Right lobe of liver (tissue), 6 donors: Measurements from ENCODE around the gene RUNX2. TPM values are rescaled to one million over a fixed set of nuclear protein-coding genes. Genes with fewer than 3 reads are reported as not detected.
A peak's percentile ranks its signal among the peaks of the same experiment; 100 is the strongest.

Experiments used
- ATAC-seq, 4 donors: fragments of 200-7000 bp; cut with Tn5 transposase; one replicate each; pipeline ENCODE4 v1.9.1; 2020; ENCODE audit warnings: mild to moderate bottlenecking in 4 of 4, moderate library complexity in 4 of 4
- DNase-seq, 3 donors: peaks; one replicate each; pipeline ENCODE4 v3.0.0-alpha.2; 2020
- H3K27ac ChIP-seq, 3 donors: fragments of 200-600 bp; one replicate each; pipeline ENCODE4 v1.8.0; 2022
- H3K27me3 ChIP-seq, 2 donors: fragments of 200-600 bp; one replicate each; pipeline ENCODE4 v1.8.0; 2022
- H3K36me3 ChIP-seq, 4 donors: fragments of 200-600 bp; sonication (generic) in 1 of 4; one replicate each; pipeline versions ENCODE4 v1.5.1 to v1.8.0; 2017 to 2022; ENCODE audit warnings: control low read depth in 1 of 4
- H3K4me1 ChIP-seq, 4 donors: fragments of 200-600 bp; sonication (generic) in 1 of 4; one replicate each; pipeline versions ENCODE4 v1.5.1 to v1.8.0; 2017 to 2022; ENCODE audit warnings: control low read depth in 1 of 4
- H3K4me3 ChIP-seq, 3 donors: fragments of 200-600 bp; one replicate each; pipeline ENCODE4 v1.8.0; 2022
- H3K9me3 ChIP-seq, 4 donors: fragments of 200-600 bp; sonication (generic) in 1 of 4; one replicate each; pipeline versions ENCODE4 v1.5.1 to v1.8.0; 2017 to 2022; ENCODE audit warnings: control low read depth in 1 of 4
- CTCF ChIP-seq, 4 donors: fragments of 200-600 bp in 3 of 4; fragments of 450-650 bp in 1 of 4; IDR thresholded peaks; one replicate each; pipeline versions ENCODE4 v1.5.1 to v1.8.0; 2016 to 2022; ENCODE audit warnings: antibody characterized with exemption in 4 of 4, mild to moderate bottlenecking in 2 of 4
- POLR2A ChIP-seq: fragments of 450-650 bp; IDR thresholded peaks from one replicate; pipeline ENCODE4 v1.6.1; 2017; ENCODE audit warnings: antibody characterized with exemption, mild to moderate bottlenecking
- WGBS: methylation state at CpG from one replicate; pipeline ENCODE4 v1.1.6; 2018; ENCODE audit warnings: low coverage, low lambda C conversion rate; ENCODE audit not compliant: insufficient coverage; ENCODE audit errors: missing lambda C conversion rate; 5-methylcytosine and 5-hydroxymethylcytosine counted together
- intact Hi-C, 2 donors: fragments of 100-400 bp; cut with DNase I; formaldehyde crosslinking; loops; one replicate each; pipeline versions ENCODE4 v1.11.2 to v1.14.1; 2022
- total RNA-seq, 6 experiments: library from RNA; depleted of rRNA in 2 of 6; stranded (reverse); fragments of >200 nt in 2 of 6; fragmentation: NEBNext Ultra II Directional in 3 of 6; extraction: Animal tissue kit (Norgen Biotek cat#: 25700) in 3 of 6; gene quantifications; one replicate each; pipeline versions ENCODE4 v1.1.0 to v1.2.4, GENCODE V29; 2016 to 2023
- donor health status: DM: no; HTN: yes; CAD: no.
- donor health status: DM: no; HTN: no; CAD: no.
- donor health status: DM: no; HTN: no; CAD: no.
- donor health status: DM: no; HTN: yes; CAD: no.
- donor health status: DM: no; HTN: yes; CAD: no.

Gene RUNX2
- total RNA-seq, 6 experiments from 2014 or later: 0.15 to 0.80 (median 0.43) TPM

- DNase-seq (peak in 2 of 3 donors; percentile 53 to 57), ATAC-seq (peak; percentile 46 to 64 (median 56))
- H3K4me1 ChIP-seq: peaks cover 0 to 6% (median 3%) of the 10 kb centered on the region in 4 donors
- intact Hi-C loops: no loop called here
- peak overlapping the region; percentile 82 to 91 (median 83) for H3K4me3 ChIP-seq
- no peaks in the 10 kb centered on the region for H3K9me3 ChIP-seq
- 2% methylated on average over 8 of the region's 21 CpGs for WGBS
- no peaks in the 10 kb centered on the region for H3K27me3 ChIP-seq
- peak overlapping the region; percentile 87 to 96 (median 95) for H3K27ac ChIP-seq
- H3K36me3 ChIP-seq: no peaks in the 10 kb centered on the region
- TF ChIP-seq POLR2A (no peak), CTCF (IDR thresholded peaks at IDR 0.05) (no peak)
Observed at GRCh38 chr6:45378334-45378926, 50.3 kb downstream of the RUNX2 start.

- no peak for TF ChIP-seq POLR2A
- no peak for TF ChIP-seq CTCF (IDR thresholded peaks at IDR 0.05)
- Histone ChIP-seq H3K27me3 (peaks cover 0 to 5% of the 10 kb centered on the region in 2 donors), H3K9me3 (no peaks in the 10 kb centered on the region), H3K27ac (no peak overlapping the region), H3K4me3 (no peak overlapping the region), H3K36me3 (no peaks in the 10 kb centered on the region), H3K4me1 (peaks cover 0 to 6% (median 3%) of the 10 kb centered on the region in 4 donors)
- no peak for DNase-seq
- intact Hi-C loops: no loop called here
- 71% methylated on average over 2 of the region's 2 CpGs for WGBS
- ATAC-seq: no peak
Observed at GRCh38 chr6:45382391-45382790, 54.3 kb downstream of the RUNX2 start.

- Histone ChIP-seq H3K4me1 (no peaks in the 10 kb centered on the region), H3K9me3 (no peaks in the 10 kb centered on the region), H3K4me3 (no peak overlapping the region), H3K36me3 (no peaks in the 10 kb centered on the region), H3K27me3 (peaks cover 0 to 5% of the 10 kb centered on the region in 2 donors), H3K27ac (no peak overlapping the region)
- TF ChIP-seq POLR2A (no peak), CTCF (IDR thresholded peaks at IDR 0.05) (no peak)
- 77% methylated on average over 3 of the region's 3 CpGs for WGBS
- ATAC-seq (no peak), DNase-seq (no peak)
- intact Hi-C loops: no loop called here
Observed at GRCh38 chr6:45386501-45386900, 58.4 kb downstream of the RUNX2 start.

GRCh38 chr6:45387236-45387635, 59.1 kb downstream of the RUNX2 start:
- WGBS: 90% methylated on average over 5 of the region's 5 CpGs
- H3K36me3 ChIP-seq: no peaks in the 10 kb centered on the region
- intact Hi-C loops: no loop called here
- no peak for ATAC-seq
- TF ChIP-seq POLR2A (no peak), CTCF (IDR thresholded peaks at IDR 0.05) (no peak)
- H3K4me1 ChIP-seq: no peaks in the 10 kb centered on the region
- no peak overlapping the region for H3K4me3 ChIP-seq
- no peak for DNase-seq
- H3K27ac ChIP-seq: no peak overlapping the region
- no peaks in the 10 kb centered on the region for H3K9me3 ChIP-seq
- H3K27me3 ChIP-seq: peaks cover 0 to 5% of the 10 kb centered on the region in 2 donors
